ENCODE results near the gene SMC1B. TPM values are rescaled to one million over a fixed set of nuclear protein-coding genes. Genes with fewer than 3 reads are reported as not detected.
"Not testable (repeated sequence)": the region's sequence is repeated elsewhere in the genome, so short reads cannot be mapped to it uniquely, and the experiment has no call there.

Gene SMC1B
- total RNA-seq, 4 donors from 2014 or later = not detected

DNA sequence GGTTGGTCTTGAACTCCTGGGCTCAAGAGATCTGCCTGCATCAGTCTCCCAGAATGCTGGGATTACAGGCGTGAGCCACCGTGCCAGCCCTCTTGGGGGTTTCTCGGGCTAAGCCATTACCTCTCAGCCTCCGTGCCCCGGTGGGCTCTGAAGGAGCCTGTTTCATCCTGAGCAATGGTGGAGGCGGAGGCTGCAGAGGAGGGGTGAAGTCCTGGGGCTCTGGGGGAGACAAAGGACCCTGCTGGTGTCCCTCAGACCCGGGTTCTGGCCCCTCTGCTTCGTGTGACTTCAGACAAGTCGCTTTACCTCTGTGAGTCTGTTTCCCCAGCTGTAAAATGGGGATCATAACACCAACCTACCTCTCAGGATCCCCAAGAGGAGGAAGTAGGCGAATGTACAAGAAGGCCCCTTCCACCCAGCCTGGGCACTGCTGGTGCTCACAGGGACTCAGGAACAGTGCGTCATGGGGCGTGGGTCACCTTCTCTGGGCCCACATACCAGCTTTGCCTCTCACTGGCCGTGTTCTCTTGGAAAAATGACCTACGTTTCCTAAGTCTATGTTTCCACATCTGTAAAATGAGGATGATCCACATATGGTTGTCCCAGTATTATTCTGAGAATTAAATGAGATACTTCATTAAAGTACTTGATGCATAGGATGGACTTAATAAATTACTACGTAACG, 36.8 kb upstream of the SMC1B start:
- Histone ChIP-seq H3K36me3 (no peaks in the 10 kb centered on the region), H3K9me3 (no peaks in the 10 kb centered on the region), H3K27me3 (no peaks in the 10 kb centered on the region), H3K4me3 (no peak overlapping the region), H3K4me1 (peaks cover 0 to 5% (median 0%) of the 10 kb centered on the region in 4 donors), H3K27ac (peak overlapping the region; percentile 10 to 78 (median 52))
- no peak for DNase-seq
- no peak for TF ChIP-seq EP300 (IDR thresholded peaks at IDR 0.05; ENCODE audit: low read depth)
- no peak for TF ChIP-seq POLR2AphosphoS5 (IDR thresholded peaks at IDR 0.05)
- TF ChIP-seq, protein P1, sequence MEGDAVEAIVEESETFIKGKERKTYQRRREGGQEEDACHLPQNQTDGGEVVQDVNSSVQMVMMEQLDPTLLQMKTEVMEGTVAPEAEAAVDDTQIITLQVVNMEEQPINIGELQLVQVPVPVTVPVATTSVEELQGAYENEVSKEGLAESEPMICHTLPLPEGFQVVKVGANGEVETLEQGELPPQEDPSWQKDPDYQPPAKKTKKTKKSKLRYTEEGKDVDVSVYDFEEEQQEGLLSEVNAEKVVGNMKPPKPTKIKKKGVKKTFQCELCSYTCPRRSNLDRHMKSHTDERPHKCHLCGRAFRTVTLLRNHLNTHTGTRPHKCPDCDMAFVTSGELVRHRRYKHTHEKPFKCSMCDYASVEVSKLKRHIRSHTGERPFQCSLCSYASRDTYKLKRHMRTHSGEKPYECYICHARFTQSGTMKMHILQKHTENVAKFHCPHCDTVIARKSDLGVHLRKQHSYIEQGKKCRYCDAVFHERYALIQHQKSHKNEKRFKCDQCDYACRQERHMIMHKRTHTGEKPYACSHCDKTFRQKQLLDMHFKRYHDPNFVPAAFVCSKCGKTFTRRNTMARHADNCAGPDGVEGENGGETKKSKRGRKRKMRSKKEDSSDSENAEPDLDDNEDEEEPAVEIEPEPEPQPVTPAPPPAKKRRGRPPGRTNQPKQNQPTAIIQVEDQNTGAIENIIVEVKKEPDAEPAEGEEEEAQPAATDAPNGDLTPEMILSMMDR (IDR thresholded peaks at IDR 0.05) = no peak
- TF ChIP-seq POLR2A (IDR thresholded peaks at IDR 0.05) = no peak
- intact Hi-C loops (cut with DNase I; ENCODE audit: low total_unique reads) = no loop called here
- WGBS, 2 donors (ENCODE audit: low coverage in 1 of 2) = 83 to 85% methylated on average over 5 to 16 of the region's 16 CpGs
- in situ Hi-C loops (cut with MboI; ENCODE audit: low pct_ligation_motif_present in 1 of 4, low pct_unique_long_range_greater_than_20kb in 1 of 4, low sequenced_read_pairs in 3 of 4) = no loop called here

DNA sequence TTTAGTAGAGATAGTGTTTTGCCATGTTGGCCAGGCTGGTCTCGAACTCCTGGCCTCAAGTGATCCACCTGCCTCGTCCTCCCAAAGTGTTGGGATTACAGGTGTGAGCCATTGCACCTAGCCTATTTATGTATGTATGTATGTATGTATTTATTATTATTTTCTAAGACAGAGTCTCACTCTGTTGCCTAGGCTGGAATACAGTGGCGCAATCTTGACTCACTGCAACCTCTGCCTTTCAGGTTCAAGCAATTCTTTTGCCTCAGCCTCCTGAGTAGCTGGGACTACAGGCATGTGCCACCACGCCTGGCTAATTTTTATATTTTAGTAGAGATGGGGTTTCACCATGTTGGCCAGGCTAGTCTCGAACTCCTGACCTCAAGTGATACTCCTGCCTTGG, 36.0 kb upstream of the SMC1B start:
- DNase-seq; H3K27me3 ChIP-seq; intact Hi-C loops (cut with DNase I; ENCODE audit: low total_unique reads); H3K36me3 ChIP-seq; H3K4me1 ChIP-seq; H3K9me3 ChIP-seq; H3K4me3 ChIP-seq: not testable (repeated sequence)
- H3K27ac ChIP-seq = peak overlapping the region in 3 of 4 donors; percentile 51 to 78 (median 54)
- in situ Hi-C loops (cut with MboI; ENCODE audit: low pct_ligation_motif_present in 1 of 4, low pct_unique_long_range_greater_than_20kb in 1 of 4, low sequenced_read_pairs in 3 of 4) = loop anchor here in 3 of 4 donors (10.0 kb wide), 1 partner anchor 105 kb away; no protein-coding TSS in a partner anchor
- 88 to 100% methylated on average over 2 to 5 of the region's 5 CpGs for WGBS, 2 donors (ENCODE audit: low coverage in 1 of 2)

DNA sequence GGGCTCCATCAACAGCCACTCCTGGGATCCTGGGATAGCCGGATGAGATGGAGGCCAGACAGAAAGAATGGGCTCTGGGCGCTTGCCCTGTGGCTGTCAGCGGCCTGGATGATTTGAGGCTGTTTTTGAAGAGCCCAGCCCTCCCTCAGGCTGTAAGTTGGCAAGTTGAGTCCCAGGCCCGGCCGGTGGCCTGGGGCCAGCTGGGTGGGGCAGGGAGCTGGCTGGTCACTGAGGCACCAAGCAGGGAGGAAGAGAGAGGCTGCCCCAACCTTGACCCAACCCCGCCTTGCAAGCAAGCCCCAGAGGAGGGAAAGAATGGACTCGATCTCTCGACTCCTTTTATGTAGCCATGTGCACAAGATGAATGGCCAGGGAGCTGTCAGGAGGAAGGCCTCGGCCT, 35.0 kb upstream of the SMC1B start:
- no peak for DNase-seq
- Histone ChIP-seq H3K27me3 (no peaks in the 10 kb centered on the region), H3K4me1 (peaks cover 0 to 5% (median 0%) of the 10 kb centered on the region in 4 donors), H3K36me3 (no peaks in the 10 kb centered on the region), H3K27ac (peak overlapping the region in 1 of 4 donors; percentile 6), H3K4me3 (no peak overlapping the region), H3K9me3 (no peaks in the 10 kb centered on the region)
- no peak for TF ChIP-seq EP300 (IDR thresholded peaks at IDR 0.05; ENCODE audit: low read depth)
- TF ChIP-seq POLR2A (IDR thresholded peaks at IDR 0.05) = no peak
- no peak for TF ChIP-seq POLR2AphosphoS5 (IDR thresholded peaks at IDR 0.05)
- TF ChIP-seq, protein P1 (IDR thresholded peaks at IDR 0.05) = no peak
- intact Hi-C loops (cut with DNase I; ENCODE audit: low total_unique reads) = no loop called here
- 67% methylated on average over 8 of the region's 9 CpGs; no CpG with 5 or more reads in 1 of the 2 donors for WGBS, 2 donors (ENCODE audit: low coverage in 1 of 2)
- in situ Hi-C loops (cut with MboI; ENCODE audit: low pct_ligation_motif_present in 1 of 4, low pct_unique_long_range_greater_than_20kb in 1 of 4, low sequenced_read_pairs in 3 of 4) = loop anchor here in 3 of 4 donors (10.0 kb wide), 1 partner anchor 106 kb away; no protein-coding TSS in a partner anchor

DNA sequence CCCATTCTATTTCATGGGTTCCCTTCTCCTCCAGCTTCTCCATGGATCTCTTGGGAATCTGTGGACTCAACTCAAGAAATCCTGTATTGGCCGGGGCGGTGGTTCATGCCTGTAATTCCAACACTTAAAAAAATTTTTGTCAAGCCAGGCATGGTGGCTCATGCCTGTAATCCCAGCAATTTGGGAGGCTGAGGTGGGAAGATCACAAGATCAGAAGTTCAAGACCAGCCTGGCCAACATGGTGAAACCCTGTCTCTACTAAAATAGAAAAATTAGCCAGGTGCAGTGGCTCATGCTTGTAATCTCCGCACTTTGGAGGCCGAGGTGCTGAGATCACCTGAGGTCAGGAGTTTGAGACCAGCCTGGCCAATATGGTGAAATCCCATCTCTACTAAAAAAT, 34.2 kb upstream of the SMC1B start:
- 88% methylated on average over 4 of the region's 4 CpGs; no CpG with 5 or more reads in 1 of the 2 donors for WGBS, 2 donors (ENCODE audit: low coverage in 1 of 2)
- H3K4me1 ChIP-seq; H3K27me3 ChIP-seq; H3K27ac ChIP-seq; DNase-seq; H3K9me3 ChIP-seq; intact Hi-C loops (cut with DNase I; ENCODE audit: low total_unique reads); H3K36me3 ChIP-seq; H3K4me3 ChIP-seq: not testable (repeated sequence)
- in situ Hi-C loops (cut with MboI; ENCODE audit: low pct_ligation_motif_present in 1 of 4, low pct_unique_long_range_greater_than_20kb in 1 of 4, low sequenced_read_pairs in 3 of 4) = loop anchor here in 3 of 4 donors (10.0 kb wide), 1 partner anchor 107 kb away; no protein-coding TSS in a partner anchor

DNA sequence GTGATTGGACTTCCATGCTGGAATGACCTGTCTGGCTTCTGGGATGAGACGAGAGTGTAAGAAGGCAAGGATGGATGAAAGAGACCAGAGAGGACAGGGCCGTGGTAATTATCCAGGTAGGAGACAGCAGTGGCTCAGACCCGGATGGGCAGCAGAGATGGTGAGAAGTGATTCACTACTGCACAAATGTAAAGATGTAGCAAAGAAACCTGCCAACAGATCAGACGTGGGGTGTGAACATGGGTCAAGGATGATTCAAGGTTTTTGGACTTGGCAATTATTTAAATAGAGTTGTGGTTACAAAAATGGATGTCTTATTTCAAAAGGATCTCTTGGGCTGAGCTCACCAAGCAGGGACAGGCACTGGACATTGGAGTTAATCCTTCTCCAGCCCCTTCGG, 32.8 kb upstream of the SMC1B start:
- 76 to 83% methylated on average over 4 to 5 of the region's 5 CpGs for WGBS, 2 donors (ENCODE audit: low coverage in 1 of 2)
- TF ChIP-seq POLR2A (IDR thresholded peaks at IDR 0.05) = no peak
- no peak for TF ChIP-seq EP300 (IDR thresholded peaks at IDR 0.05; ENCODE audit: low read depth)
- no peak for TF ChIP-seq POLR2AphosphoS5 (IDR thresholded peaks at IDR 0.05)
- in situ Hi-C loops (cut with MboI; ENCODE audit: low pct_ligation_motif_present in 1 of 4, low pct_unique_long_range_greater_than_20kb in 1 of 4, low sequenced_read_pairs in 3 of 4) (loop anchor here in 3 of 4 donors (10.0 kb wide), 1 partner anchor 109 kb away; no protein-coding TSS in a partner anchor), intact Hi-C loops (cut with DNase I; ENCODE audit: low total_unique reads) (no loop called here)
- Histone ChIP-seq H3K4me3 (no peak overlapping the region), H3K27ac (no peak overlapping the region), H3K27me3 (no peaks in the 10 kb centered on the region), H3K4me1 (no peaks in the 10 kb centered on the region), H3K9me3 (no peaks in the 10 kb centered on the region), H3K36me3 (no peaks in the 10 kb centered on the region)
- DNase-seq = no peak

Data from transverse colon (tissue), 4 donors.